ENCODE results near the gene MDGA2.
"Not testable (repeated sequence)": the region's sequence is repeated elsewhere in the genome, so short reads cannot be mapped to it uniquely, and the experiment has no call there.

Gene MDGA2

GRCh38 chr14:47302121-47302520 lies 373.3 kb downstream of the MDGA2 start:
- DNase-seq = no peak

DNA sequence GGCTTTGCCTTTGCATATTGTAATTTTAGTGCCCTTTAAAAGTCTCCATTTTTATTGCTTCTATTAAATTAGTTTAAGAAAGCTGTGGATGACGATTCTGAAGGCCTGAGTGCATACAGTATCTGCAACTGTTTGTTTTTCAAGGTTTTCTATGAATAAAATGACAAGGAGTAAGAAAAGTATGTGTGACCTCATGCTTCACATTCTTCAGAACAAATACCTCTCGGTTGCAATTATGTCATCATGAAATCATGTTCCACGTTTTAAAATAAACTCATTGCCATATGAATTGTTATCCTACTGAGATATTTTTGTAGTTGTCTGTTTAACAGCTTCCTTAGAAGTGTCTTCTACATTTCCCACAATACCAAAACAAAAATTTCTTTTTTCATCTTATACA lies 374.6 kb downstream of the MDGA2 start:
- DNase-seq = no peak

DNA sequence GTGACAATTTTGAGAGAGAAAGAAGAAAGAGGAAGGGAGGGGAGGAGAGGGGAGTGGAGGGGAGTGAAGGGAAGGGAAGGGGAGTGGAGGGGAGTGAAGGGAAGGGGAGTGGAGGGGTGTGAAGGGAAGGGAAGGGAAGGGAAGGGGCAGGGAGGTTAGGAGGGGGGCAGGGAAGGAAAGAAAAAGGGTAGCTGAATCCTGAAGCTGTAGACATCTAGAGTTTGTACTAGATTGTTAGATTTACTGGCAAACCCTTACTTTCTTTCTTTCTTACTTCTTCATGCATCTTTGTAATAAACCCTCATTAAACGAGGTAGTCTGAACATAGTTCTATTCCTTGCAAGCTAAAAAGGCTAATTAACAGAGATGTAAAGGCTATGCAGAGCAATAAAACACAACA lies 378.0 kb downstream of the MDGA2 start:
- DNase-seq = no peak

DNA sequence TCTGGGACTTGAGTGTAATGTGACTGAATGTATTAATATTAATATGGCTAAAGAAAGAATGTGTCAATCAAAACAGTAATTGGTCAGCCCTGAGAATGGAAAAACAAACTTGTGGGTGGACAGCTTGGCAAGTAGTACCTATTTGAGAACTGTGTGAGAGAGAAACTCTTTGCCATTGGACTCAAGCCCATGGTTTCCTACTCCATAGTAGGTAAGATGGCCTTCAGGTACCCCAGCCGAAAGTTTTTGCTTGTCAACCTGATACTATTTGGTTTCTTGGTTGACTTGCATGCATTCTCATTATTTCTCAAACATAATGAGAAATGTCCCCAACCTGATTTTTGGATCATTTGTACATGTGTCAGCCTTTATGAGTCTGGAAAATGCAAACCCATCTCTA lies 391.1 kb downstream of the MDGA2 start:
- no peak for DNase-seq

DNA sequence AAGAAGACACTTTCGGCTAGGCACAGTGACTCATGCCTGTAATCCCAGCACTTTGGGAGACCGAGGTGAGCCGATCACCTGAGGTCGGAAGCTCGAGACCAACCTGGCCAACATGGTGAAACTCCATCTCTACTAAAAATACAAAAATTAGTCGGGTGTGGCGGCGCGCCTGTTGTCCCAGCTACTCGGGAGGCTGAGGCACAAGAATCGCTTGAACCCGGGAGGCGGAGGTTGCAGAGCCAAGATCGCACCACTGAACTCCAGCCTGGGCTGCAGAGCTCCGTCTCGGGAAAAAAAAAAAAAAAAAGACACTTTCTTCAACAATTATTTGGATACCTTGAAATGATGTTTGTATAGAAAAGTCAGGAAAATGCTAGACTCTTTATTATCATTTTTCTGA lies 393.6 kb downstream of the MDGA2 start:
- DNase-seq = not testable (repeated sequence)

DNA sequence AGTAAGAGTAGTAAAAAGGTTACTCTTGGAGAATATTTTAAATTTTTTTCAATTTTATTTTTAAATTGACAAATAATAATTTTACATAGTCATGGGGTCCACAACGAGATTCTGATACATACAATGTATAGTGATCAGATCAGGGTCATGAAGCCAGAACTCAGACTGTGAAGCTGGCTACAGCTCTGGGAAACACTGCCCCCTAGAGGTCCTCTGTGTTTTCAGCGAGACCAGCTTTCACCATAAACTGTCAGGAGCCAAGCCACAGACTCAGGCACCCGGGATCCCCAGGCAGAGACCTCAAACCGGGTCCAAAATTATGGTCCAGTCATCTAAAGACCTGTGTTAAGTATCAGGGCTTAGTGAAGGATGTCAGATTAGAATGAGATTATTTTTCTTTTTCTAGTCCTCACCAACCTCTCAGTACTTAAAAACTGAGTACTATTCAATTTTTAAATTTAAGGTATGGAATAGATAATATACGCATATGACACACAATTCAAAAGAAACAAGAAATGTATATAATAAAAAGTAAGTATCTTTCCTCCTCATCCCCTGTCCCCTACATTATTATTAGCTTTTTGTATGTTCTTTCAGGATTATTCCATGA lies 397.1 kb downstream of the MDGA2 start:
- DNase-seq = peak; percentile 14

GRCh38 chr14:47277703-47278102 lies 397.7 kb downstream of the MDGA2 start:
- no peak for DNase-seq

- no peak for DNase-seq
Observed at GRCh38 chr14:47276931-47277330, 398.5 kb downstream of the MDGA2 start.

- DNase-seq = no peak
Observed at GRCh38 chr14:47273939-47274338, 401.5 kb downstream of the MDGA2 start.

DNA sequence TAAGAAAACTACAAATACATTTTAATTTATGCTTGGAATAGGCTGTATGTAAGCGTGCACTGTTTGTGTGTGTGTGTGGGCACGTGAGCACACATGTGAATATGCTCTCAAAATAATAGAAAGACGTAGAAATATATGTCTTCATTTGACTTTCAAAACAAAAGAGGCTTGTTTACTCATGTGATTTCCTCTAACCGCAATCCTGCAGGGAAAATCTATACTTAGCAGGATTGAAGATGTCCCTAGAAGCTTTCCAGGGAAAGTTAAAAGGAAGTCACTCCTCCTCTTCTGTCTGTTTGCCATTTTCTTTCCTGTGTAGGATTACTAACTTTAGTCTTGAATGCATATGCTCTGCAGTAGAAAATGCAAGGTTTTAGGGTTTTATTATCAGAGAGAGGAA lies 404.7 kb downstream of the MDGA2 start:
- DNase-seq = no peak

GRCh38 chr14:47269756-47270492 lies 405.5 kb downstream of the MDGA2 start:
- no peak for DNase-seq

DNA sequence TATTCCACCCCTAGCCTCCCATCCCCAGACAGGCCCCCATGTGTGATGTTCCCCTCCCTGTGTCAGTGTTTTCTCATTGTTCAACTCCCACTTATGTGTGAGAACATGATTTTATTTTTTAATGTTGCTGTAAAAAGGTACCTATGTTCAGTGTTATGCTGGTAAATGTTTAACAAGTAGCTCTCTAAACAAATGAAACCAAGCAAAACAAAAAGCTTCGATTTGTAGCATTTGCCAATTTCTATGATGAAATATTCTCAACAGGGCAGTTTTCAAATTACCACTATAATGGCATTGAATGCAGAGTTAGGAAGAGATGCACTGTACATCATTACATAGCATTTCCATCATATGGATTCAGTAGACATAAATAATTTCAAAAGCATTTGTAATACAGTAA lies 410.6 kb downstream of the MDGA2 start:
- DNase-seq = no peak

- DNase-seq = no peak
Observed at GRCh38 chr14:47262801-47263200, 412.6 kb downstream of the MDGA2 start.

- DNase-seq = no peak
Observed at GRCh38 chr14:47261350-47261749, 414.1 kb downstream of the MDGA2 start.

- no peak for DNase-seq
Observed at GRCh38 chr14:47259796-47260195, 415.6 kb downstream of the MDGA2 start.

GRCh38 chr14:47257013-47257412 lies 418.4 kb downstream of the MDGA2 start:
- DNase-seq = no peak

- no peak for DNase-seq
Observed at GRCh38 chr14:47252802-47253201, 422.6 kb downstream of the MDGA2 start.

GRCh38 chr14:47246367-47246766 lies 429.0 kb downstream of the MDGA2 start:
- DNase-seq = no peak

- DNase-seq = not testable (repeated sequence)
Observed at GRCh38 chr14:47242579-47242978, 432.8 kb downstream of the MDGA2 start.

GRCh38 chr14:47240748-47241437 lies 434.5 kb downstream of the MDGA2 start:
- no peak for DNase-seq

DNA sequence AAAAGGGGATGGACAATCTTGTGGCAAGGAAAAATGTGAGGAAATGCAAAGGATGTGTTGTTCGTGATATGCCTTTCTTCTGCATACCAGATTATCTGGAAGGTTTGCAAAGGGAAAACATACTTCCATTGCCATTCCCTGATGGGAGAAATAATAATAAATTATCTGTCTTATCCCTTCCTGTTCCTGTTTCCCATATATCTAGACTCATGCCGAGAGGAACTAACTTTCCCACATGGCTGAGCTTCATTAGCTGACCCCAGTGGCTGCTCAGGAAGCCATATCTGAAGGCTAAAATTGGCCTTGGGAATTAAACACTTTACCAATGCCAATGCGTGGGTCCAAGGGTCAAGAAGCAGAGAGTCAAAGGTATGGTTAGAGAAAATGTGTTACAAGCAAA lies 439.8 kb downstream of the MDGA2 start:
- no peak for DNase-seq

DNA sequence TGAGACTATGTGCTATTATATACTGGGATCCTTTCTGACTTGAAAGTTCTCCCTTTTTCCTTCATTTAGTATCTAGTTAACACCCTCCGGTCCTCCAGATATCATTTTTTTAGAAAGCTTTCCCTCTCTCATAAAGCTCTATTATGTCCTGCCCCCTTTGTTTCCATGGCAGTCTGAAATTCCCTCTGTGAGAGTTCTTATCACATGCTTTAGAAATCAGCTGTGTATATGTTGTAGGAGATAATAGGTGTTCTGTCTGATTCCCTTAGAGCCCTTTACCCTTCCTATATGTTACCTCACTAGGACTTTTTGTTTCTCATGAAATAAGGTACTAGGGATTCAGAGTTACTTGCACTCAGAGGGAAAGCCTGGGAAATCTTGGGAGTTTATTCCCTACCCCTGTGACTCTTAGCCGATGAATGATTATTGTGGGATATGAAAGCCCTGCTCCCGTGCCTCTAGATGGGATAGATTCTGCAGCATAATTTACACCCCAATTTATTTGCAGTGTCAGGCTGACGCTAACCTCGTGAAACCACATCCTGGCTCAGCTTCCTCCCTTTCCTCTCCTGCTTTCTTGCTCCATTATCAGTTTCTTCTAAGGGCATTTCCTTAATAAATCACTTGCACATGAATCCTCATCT lies 448.4 kb downstream of the MDGA2 start:
- DNase-seq = no peak

DNA sequence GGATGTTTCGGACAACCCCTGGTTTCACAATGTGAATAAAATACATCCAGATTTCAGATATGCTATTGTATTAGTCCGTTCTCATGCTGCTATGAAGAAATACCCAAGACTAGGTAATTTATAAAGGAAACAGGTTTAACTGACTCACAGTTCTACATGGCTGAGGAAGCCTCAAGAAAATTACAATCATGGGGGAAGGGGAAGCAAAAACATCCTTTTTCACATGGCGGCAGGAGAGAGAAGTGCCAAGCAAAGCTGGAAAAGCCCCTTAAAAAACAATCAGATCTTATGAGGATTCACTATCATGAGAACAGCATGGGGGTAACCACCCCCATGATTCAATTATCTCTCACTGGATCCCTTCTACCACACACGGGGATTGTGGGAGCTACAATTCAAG lies 451.7 kb downstream of the MDGA2 start:
- DNase-seq = no peak

- no peak for DNase-seq
Observed at GRCh38 chr14:47220096-47220495, 455.3 kb downstream of the MDGA2 start.
